HTR-8/SVneo (cell line): Measurements from ENCODE around the gene UQCRC1.

Experiments used
- DNase-seq: peaks from one replicate; pipeline ENCODE4 v3.0.0; 2011; ENCODE audit warnings: low spot score, mixed read lengths; ENCODE audit not compliant: insufficient read length
- FAIRE-seq: peaks from 2 replicates; lab custom pipeline; 2011; peaks lifted over from hg19 to GRCh38; lab: Jason Lieb, UNC

The UQCRC1 gene

DNA sequence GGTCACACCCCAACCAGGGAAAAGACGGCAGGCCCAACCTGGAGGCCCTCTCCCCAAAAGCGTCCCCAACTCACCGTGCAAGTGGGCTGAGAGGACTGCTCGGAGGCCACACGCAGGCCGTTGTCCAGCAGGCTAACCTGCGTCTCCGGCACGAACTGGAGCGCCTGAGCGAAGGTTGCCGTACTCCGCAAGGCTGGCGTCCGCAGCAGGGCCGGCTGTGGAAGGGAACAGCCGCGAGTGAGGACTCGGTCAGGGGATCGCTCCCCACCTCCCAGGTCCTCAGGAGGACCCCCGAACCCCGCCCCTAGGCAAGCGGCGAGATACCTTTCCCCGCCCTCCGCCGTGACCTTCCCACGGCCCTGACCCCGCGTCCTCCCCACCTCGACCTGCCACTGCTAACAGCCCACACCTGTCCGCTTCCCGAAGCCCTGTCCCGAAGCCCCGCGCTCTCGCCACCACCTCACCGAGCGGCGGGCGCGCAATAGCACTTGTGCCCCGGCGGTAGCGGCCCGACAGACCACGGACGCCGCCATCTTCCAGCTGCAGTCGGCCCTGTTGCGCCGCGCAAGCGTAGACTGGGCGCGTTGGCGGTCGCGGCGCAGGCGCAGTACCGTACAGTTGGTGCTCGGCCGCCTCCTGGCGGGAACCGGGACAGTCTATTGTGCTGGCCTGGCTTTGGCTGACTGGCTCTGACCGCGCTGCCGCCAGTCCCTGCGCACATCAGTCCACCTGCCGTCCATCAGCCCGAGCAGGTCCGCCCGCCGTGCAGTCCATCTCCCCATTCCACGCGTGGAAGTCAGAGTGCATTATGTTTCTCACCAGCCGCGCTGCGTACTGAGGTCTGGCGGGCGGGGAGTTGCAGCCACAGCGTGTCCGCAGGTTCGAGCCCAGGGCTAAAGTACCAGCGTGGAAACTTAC, at the start of gene UQCRC1:
Gene UQCRC1, minus strand, starts transcription at position 559 of the 918 bp plus-strand sequence. Its CDS starts 26 bp downstream, at position 533.
- peak; percentile 97 for DNase-seq
- peak; percentile 99 for FAIRE-seq

DNA sequence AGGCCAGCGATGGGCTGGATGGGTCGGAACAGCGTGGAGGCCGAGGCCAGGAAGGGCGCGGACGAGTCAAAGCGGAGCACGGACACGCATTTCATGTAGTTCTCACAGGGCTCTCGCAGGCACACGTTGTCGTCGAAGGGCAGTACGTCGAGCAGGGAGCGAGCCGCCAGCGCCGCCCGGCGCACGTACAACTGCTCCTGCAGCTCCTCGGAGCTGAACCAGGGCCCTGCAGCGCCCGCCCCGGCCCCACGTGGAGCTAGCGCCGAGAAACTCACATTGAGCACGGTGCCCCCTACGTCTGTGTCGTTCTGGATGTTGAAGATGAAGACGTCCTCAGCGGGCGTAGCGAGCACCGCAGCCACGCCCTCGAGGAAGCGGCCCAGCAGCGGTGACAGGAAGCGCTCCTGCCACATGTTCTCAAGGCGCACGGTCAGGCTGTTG, 47.4 kb upstream of the UQCRC1 start:
- FAIRE-seq, result no peak
- DNase-seq, result no peak

DNA sequence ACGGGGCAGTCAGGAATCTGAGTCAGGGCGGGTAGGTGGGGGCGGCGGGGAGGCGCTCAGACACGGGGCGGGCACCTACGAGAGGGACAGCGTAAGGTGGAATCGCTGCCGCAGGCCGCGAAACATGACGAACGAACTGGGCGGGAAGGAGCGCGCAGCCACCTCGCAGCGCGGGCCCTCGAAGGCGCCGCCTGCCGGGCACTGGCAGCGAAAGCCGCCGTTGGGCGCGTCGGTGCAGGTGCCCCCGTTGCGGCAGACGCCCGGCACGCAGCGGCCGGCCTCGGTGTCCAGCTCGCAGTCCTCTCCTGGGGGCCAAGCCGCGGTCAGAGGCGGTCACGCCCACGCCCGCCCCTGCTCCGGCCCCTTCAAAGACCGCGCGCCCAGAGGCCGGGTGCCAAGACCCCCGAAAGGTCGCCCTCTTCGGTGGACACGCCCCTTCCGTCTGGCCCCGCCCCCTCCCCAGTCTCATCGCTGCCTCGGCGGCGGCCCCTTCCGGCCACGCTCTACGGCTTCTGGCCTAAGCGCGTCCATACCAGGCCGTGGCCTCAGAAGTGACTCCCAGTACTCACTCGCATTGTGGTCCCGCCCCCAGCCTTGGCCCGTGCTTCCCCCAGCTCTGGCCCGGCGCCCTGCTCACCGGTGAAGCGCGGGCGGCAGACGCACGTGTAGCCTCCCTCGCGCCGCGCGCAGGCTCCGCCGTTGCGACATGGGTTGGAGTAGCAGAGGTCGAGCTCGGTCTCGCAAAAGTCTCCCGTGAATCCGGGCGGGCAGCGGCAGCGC, 46.8 kb upstream of the UQCRC1 start:
- DNase-seq (no peak), FAIRE-seq (no peak)

DNA sequence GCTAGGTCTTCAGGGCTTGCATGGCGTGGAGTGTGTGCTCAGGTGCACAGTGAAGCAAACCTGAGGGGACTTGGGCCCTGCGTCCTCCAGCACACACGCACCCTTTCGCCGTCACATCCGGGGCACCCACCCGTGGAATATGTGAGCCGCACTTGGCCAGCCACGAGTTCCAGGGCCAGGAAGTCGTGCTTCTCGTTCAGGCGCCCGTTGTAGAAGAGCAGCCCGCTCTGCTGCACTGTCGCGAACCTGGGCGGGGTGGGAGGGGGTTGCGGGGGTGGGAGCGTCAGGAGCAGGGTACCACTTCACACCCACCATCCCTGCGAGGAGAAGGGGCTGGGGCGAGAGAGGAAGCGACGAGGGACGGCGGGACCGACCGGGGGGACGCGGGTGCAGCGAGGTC, 46.2 kb upstream of the UQCRC1 start:
- DNase-seq, result no peak
- no peak for FAIRE-seq

DNA sequence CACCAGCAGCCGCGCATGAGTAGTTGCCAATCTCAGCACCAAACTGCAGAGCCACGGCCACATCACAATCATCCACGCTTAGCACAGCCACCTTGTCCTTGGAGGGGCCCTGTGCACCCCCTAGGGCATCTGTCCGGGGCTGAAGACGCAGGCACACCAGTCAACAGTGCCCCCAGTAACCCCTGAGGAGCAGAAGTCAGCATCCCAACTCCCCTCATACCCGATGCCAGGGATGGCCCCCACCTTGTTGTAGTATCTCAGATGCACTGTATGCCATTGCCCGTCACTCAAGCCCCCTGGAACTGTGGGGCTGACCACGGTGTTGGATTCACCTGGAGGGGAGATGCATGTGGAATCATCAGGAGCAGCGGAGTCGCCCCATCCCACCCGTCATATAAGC, 45.6 kb upstream of the UQCRC1 start:
- no peak for FAIRE-seq
- DNase-seq, result no peak

DNA sequence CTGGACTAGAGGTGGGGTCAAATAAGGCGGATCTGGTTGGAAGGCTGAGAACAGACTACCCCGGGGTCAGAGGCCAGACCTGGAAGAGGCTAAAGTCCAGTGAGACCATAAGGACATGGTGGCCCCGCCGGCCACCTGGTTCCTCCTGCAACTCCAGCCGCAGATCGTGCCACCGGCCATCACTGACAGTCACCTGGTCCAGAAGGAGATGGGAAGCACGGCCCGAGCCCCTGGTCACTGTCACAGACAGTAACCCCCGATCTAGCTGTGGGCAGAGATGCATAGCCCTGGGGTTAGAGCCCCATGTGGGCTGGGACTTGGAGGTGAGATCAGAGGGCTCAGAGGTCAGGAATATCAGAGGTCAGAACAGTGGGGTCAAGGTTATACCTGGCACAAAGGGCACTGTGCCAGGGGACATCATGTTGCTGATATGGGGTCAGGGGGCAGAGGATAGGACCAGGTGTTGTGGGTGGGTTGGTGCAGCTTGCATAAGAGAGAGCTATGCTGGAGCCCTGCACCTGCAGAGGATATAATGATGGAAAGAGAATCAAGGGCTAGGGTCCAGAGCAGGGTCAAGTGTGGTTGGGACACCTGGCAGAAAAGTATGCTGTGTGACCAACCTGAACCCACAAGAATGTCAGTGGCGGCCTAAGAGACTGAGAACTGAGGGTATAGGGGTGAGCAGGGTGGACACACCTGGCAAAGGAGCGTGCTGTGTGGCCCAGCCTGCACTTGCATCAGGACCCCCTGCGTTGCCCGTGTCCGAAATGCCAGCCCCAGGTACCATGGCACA, 43.7 kb upstream of the UQCRC1 start:
- FAIRE-seq, result no peak

DNA sequence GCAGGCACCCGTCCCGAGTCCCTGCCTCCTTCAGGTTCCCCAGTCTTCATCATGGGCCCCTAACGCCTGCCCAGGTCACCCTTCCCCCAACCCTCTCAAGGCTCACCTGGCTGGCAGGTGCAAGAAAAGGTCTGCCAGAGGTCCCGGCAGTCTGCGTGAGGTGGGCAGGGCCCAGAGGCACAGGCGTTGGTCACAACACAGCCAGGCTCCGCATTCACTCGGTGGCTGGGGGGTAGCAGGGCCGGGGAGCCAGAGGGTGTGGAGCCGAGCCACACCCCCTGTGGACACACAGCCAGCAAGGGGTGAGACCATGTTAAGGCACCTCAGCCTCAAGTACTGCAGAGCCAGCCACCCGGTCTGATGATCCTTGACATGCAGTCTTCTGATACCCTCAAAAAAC, 42.3 kb upstream of the UQCRC1 start:
- FAIRE-seq (no peak), DNase-seq (no peak)

More for the DNA sequence above, 43.7 kb upstream of the UQCRC1 start:
- no peak for DNase-seq

DNA sequence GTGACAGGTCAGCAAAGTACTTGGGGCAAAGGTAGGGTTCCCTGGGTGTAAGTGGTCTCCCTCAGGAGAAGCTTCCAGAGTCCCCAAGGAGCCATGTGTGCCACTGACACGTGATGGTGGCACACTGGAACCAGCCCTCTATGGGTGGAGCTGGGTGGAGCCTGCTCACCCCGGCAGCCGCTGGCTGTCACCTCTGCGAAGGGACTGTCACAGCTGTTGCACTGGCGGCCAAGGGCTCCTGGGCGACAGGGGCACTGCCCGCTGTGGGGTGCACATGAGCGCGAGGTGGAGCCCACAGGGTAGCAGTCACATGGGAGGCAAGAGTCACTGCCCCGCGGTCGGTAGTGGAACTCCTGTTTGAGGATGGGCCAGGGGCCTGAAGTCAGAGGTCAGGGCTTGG, 41.3 kb upstream of the UQCRC1 start:
- DNase-seq (no peak), FAIRE-seq (no peak)

DNA sequence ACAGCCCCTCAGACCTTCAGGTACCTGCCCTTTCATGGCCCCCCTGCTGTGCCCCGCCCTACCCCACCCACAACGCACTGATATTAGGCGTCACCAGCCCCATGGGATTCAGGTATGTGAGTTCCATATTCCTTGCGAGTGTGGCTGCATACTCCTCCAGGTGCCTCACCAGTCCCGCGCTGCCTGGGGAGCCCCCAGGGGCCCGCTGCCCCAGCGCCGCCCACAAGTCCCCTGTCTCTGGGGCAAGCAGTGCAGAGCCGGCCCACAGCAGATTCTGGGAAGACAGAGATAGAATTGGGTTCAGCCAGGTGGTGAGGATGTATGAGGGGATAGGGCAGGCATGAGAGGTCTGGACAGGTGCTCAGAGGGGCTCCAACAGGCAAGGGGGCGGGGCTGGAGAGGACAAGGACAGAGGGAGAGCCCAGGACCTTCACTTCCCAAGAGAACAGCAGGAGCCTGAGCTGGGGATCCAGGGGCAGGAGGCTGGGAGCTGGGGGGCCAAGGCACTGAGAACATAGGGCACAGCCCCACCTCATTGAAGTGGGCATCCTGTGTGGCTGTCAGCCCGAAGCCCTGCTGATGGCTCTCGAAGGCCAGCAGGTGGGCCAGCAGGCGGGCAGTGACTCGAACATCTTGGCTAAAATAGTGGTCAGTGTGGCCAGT, 38.9 kb upstream of the UQCRC1 start:
- FAIRE-seq (no peak), DNase-seq (no peak)

DNA sequence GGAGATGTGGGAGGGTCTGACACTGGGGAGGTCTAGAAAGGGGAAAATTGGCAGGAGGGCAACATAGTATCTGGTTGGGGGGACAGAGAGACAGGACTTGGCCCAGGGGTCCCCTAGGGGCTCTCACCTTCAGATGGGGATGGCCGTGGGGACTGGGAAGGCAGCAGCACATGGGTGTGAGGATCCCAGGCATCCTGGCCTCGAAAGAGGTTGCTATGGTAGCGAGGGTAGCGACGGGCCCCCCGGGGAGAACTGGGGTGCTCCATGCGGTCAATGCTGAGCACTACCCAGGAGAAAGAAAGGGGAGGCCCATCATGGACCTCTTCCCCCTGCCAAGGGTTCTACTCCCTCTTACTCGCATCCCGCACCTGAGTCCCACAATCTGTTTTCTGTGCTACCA, 38.3 kb upstream of the UQCRC1 start:
- DNase-seq, result no peak
- FAIRE-seq, result no peak

DNA sequence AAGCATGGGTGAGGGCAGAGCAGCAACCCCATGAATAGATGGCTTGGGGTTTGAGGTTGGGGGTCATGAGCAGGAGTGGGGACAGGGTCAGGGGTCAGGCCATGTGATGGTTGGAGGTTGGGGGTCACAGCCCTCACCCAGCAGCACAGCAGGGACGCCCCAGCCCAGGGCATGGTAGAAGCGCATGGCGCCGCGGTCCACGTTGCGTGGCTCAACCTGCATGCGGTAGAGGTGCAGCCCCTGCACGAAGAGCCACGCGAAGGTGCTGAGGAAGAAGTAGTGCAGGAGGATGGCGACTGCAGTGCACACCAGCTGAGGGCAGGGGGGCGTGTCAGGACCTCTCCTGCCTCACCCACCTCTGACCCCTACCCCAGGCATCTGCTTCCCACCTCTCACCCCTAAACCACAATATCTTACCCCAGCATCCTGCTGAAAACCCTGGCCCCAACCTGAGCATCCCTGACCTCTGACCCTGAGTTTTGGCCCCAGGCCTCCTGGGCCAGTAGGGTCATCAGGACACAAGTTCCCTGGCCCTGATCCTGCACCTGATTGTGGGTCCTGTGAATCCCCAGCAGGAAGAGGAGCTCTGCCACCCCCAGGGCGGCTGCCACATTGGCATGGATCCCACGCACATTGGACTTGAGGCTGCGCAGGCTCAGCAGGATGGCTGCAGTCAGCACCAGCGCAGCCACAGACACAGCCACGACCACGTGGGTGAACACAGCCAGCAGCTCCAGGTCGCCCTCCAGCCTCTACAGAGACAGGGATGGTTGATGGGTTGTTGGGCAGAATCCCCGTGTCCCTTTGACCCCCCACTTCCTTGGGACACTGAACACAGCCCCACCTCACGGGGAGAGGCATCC, 35.7 kb upstream of the UQCRC1 start:
- no peak for DNase-seq
- no peak for FAIRE-seq

DNA sequence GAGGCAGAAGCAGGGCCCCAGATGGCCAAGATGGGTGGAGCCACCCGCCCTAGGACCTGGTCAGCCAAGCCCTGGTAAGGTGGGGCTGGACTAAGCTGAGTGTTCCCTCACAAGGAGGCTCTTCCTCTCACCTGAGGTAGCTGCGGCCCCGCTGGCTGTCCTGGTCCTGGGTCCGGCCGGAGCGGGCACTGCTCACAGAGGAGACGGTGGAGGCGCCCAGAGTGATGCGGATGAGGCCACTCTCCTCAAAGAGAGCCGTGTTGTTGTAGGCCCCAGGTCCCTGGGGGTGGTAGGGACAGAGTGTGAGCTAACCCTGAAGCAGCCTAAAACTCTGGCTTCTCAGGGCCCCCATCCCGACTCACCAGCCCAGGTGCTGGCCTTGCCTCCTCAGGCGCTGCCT, 33.2 kb upstream of the UQCRC1 start:
- no peak for FAIRE-seq
- no peak for DNase-seq

DNA sequence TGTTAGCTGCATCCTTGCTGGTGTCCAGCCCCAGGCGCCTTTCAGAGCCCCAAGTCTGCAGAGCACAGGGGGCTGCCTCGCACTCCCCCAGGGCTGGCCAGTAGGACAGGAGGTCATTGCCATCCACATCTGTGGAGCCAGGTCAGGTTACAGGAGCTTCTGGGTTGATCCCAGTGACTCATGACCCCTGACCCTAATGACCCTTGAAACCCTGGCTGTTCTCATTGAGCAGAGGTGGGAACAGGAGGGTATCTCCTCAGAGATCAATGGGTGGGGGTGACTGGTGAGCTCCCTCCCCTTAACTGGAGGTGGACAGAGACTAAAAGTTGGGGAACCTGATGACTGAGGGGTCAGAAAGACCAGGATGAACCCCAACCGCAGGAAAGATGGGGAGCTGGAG, 31.9 kb upstream of the UQCRC1 start:
- FAIRE-seq (no peak), DNase-seq (no peak)

DNA sequence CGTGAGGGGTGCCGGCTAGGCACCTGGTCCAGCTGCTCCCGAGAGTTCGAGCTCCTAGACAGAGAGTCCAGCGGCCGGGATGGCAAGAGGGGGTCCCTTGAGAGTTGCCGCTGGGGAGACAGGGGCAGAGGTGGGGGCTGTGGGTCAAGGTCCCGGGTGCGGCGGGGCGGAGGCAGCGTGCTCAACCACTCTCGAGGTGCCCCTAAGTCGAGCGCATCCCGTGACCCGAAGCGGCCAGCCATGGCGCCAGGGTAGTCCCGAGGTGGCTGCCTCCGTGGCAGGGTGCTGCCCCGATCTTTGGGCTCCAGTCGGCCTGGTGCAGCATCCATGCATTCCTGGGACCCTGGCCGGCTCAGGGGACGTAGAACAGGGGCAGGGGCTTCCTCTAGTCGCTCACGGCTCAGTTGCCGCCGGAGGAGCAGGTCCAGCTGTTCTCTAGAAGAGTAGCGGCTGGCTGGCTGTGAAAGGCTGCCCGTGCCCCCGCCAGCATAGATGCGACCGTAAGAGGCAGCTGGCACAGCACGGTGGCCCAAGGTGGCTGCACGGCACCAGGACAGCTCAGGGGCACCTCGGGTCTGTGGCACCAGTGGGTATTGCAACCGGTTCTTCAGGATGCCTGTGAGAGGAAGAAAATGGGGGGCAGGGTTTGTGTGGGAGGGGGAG, 30.6 kb upstream of the UQCRC1 start:
- FAIRE-seq (no peak), DNase-seq (no peak)

DNA sequence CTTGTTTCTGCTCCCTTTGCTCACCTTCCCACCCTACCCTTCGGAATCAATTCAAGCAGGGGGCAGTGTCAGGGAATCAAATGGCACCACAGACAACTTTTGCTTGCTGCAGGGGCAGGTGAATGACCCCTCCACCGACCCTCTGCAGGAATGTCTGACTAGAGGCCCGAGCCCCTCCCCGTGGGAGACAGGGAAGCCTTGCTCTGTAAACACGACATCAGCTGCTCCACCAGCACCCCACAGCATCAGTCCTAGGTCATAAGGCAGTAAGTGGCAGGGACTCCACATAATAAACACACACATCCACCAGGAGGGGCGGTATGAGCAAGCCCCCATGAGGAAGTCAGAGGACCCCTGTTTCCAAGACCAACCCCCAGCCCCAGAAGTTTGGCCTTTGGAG, 27.9 kb upstream of the UQCRC1 start:
- FAIRE-seq, result no peak
- no peak for DNase-seq

DNA sequence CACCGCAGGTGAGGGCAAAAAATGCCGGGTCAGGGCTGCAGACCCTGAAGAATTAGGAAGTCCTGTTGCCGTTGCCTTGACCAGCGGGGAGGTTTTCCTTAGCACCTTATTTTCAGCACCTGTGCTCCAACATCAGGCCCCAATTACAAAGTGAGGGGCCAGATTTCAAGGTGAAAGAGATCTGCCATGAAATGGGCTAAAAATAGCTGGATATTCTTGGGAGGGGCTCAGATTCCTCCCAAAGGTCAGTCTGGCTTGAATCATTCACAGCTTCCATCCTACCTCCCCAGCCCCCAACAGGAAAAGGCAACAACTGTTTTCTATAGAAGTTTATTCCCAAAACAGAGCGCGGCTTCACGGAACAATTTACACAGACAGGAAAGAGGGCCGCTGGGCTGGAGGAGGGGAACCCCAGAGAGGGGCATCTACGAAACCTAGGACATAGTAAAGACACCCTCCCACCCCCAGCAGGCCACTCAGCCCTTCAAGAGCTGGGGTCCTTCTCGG, 26.8 kb upstream of the UQCRC1 start:
- DNase-seq (no peak), FAIRE-seq (no peak)

DNA sequence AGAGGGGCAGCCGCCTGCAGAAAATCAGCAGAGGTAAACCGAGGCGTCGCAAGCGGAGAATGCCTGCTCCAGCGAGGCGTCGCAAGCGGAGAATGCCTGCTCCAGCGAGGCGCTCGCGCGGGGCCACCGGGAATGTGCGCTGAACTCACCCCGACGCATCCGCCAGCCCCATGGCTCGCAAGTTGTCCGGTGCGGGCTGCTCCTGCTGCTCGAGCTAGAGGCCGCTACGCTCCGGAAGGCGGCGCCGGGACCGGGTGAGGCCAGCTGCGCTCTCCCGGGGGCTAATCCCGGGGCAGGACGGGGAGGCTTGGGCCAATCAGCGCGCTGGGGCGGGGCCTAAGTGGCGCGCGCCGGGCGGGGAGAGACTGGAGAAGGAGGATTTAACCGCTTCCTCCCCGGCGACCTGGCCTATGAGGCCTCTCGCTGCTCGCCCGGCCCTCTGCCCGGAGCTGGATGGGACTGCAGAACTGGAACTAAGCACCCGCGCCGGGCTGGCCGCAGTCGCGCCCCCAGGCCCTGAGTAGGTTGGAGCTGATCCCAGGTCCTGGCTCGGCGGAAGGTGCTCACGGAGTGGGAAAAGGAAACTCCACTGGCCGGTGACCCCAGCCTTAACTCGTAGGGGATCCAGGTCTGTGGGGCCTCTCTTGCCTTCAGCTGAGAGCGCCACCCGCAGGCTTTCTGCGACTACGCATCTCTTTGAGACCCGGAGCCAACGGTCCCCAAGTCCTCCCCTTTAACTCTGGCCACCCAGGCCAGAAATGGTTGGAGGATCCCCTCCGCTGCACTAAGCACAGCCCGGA, 26.0 kb upstream of the UQCRC1 start, which contains the start of gene SLC26A6:
Gene SLC26A6, minus strand, starts transcription at position 240 of the 800 bp plus-strand sequence. Its CDS starts 68 bp downstream, at position 172.
- DNase-seq (peak; percentile 98), FAIRE-seq (peak; percentile 93)
